ENCODE measurements around the gene TSC22D2.

GRCh38 chr3:150461399-150461798 is 53.3 kb downstream of the TSC22D2 start:
- TF ChIP-seq CTCF (IDR thresholded peaks at IDR 0.05) (no peak), POLR2A (IDR thresholded peaks at IDR 0.05) (no peak)

Measured in thyroid gland (tissue), 4 donors.